Smooth muscle cell (in vitro differentiated cells): ENCODE data around the gene GGCX. TPM values are rescaled to one million over a fixed set of nuclear protein-coding genes. Genes with fewer than 3 reads are reported as not detected.
A peak's percentile ranks its signal among the peaks of the same experiment; 100 is the strongest.

Experiments
- DNase-seq: peaks from one replicate; lab custom pipeline; 2025; ENCODE audit not compliant: unreplicated experiment; lab: John Stamatoyannopoulos, UW
- H2AFZ ChIP-seq: fragments of 200-600 bp; sonication (generic); 2 replicates; pipeline ENCODE4 v1.6.0; 2016; ENCODE audit warnings: antibody characterized with exemption, low read depth, mild to moderate bottlenecking
- H3F3A ChIP-seq: fragments of 200-600 bp; sonication (generic); 2 replicates; pipeline ENCODE4 v1.6.0; 2017; ENCODE audit warnings: antibody characterized with exemption, low read depth
- H3K27ac ChIP-seq: fragments of 200-600 bp; sonication (generic); 2 replicates; pipeline ENCODE4 v1.5.1; 2016; ENCODE audit warnings: low read depth, mild to moderate bottlenecking
- H3K27me3 ChIP-seq: fragments of 200-600 bp; sonication (generic); 2 replicates; pipeline ENCODE4 v1.6.1; 2016; ENCODE audit warnings: low read depth, mild to moderate bottlenecking
- H3K36me3 ChIP-seq: fragments of 200-600 bp; sonication (generic); 2 replicates; pipeline ENCODE4 v1.5.1; 2016; ENCODE audit warnings: low read depth
- H3K4me1 ChIP-seq: fragments of 200-600 bp; sonication (generic); 2 replicates; pipeline ENCODE4 v1.5.1; 2016; ENCODE audit warnings: low read depth
- H3K4me2 ChIP-seq: fragments of 200-600 bp; sonication (generic); 2 replicates; pipeline ENCODE4 v1.6.0; 2016; ENCODE audit warnings: mild to moderate bottlenecking
- H3K4me3 ChIP-seq: fragments of 200-600 bp; sonication (generic); 2 replicates; pipeline ENCODE4 v1.5.1; 2016; ENCODE audit warnings: mild to moderate bottlenecking
- H3K79me2 ChIP-seq: fragments of 200-600 bp; sonication (generic); 2 replicates; pipeline ENCODE4 v1.6.0; 2016; ENCODE audit warnings: low read depth, mild to moderate bottlenecking
- H3K9ac ChIP-seq: fragments of 200-600 bp; sonication (generic); 2 replicates; pipeline ENCODE4 v1.6.0; 2016; ENCODE audit warnings: low read depth
- H3K9me3 ChIP-seq: fragments of 200-600 bp; sonication (generic); replicated peaks from 2 replicates; pipeline ENCODE4 v1.5.1; 2016; ENCODE audit warnings: low read depth
- H4K20me1 ChIP-seq: fragments of 200-600 bp; sonication (generic); 2 replicates; pipeline ENCODE4 v1.6.0; 2016; ENCODE audit warnings: low read depth
- CTCF ChIP-seq: fragments of 200-600 bp; sonication (generic); IDR thresholded peaks from 2 replicates; pipeline ENCODE4 v1.5.1; 2017; ENCODE audit warnings: borderline replicate concordance, mild to moderate bottlenecking, antibody characterized with exemption; ENCODE audit not compliant: insufficient read depth, poor library complexity, severe bottlenecking
- WGBS: methylation state at CpG from one replicate; pipeline ENCODE4 v1.1.7; 2016; ENCODE audit warnings: low lambda C conversion rate; 5-methylcytosine and 5-hydroxymethylcytosine counted together
- polyA plus RNA-seq: library from polyadenylated mRNA; unstranded; fragments of >200 nt; fragmentation: Nextera tagmentation; extraction: Ambion mirVana; gene quantifications from 2 replicates; pipeline ENCODE4 v1.2.1, GENCODE V29; 2016
- total RNA-seq: library from RNA; depleted of rRNA; stranded (reverse); fragments of >200 nt; gene quantifications from 2 replicates; pipeline ENCODE4 v1.2.3, GENCODE V29; 2014

GGCX gene
- total and polyA plus RNA-seq, 2 experiments from 2014 or later = 44.5 to 83.2 TPM

GRCh38 chr2:85523903-85524335 lies 37.4 kb downstream of the GGCX start:
- DNase-seq = no peak
- no peak for TF ChIP-seq CTCF
- Histone ChIP-seq H3K79me2 (no peaks in the 10 kb centered on the region), H3K27me3 (peaks cover 4% of the 10 kb centered on the region), H3F3A (peaks cover 20% of the 10 kb centered on the region), H4K20me1 (no peaks in the 10 kb centered on the region), H3K4me1 (peaks cover 15% of the 10 kb centered on the region), H3K4me3 (no peak overlapping the region), H3K4me2 (peak overlapping the region; percentile 20), H3K27ac (peak overlapping the region; percentile 6), H3K36me3 (no peaks in the 10 kb centered on the region), H2AFZ (no peak overlapping the region), H3K9ac (no peak overlapping the region), H3K9me3 (no peaks in the 10 kb centered on the region)
- 65% methylated on average over 5 of the region's 5 CpGs for WGBS

- WGBS = 81% methylated on average over 8 of the region's 8 CpGs
- Histone ChIP-seq H4K20me1 (no peaks in the 10 kb centered on the region), H3K4me2 (no peak overlapping the region), H3F3A (peaks cover 20% of the 10 kb centered on the region), H3K9me3 (no peaks in the 10 kb centered on the region), H3K9ac (no peak overlapping the region), H2AFZ (no peak overlapping the region), H3K4me3 (no peak overlapping the region), H3K4me1 (peaks cover 15% of the 10 kb centered on the region), H3K79me2 (no peaks in the 10 kb centered on the region), H3K27ac (no peak overlapping the region), H3K27me3 (peaks cover under 1% of the 10 kb centered on the region), H3K36me3 (no peaks in the 10 kb centered on the region)
- no peak for TF ChIP-seq CTCF
- no peak for DNase-seq
Measured at GRCh38 chr2:85523062-85523902, 38.0 kb downstream of the GGCX start.

- H3K9ac ChIP-seq = no peak overlapping the region
- no peak for TF ChIP-seq CTCF
- peaks cover 15% of the 10 kb centered on the region for H3K4me1 ChIP-seq
- WGBS = 68% methylated on average over 6 of the region's 6 CpGs
- peaks cover 20% of the 10 kb centered on the region for H3F3A ChIP-seq
- no peaks in the 10 kb centered on the region for H4K20me1 ChIP-seq
- H3K9me3 ChIP-seq = no peaks in the 10 kb centered on the region
- H3K36me3 ChIP-seq = no peaks in the 10 kb centered on the region
- no peak overlapping the region for H3K27ac ChIP-seq
- H2AFZ ChIP-seq = no peak overlapping the region
- H3K4me3 ChIP-seq = no peak overlapping the region
- H3K4me2 ChIP-seq = no peak overlapping the region
- H3K27me3 ChIP-seq = no peaks in the 10 kb centered on the region
- H3K79me2 ChIP-seq = no peaks in the 10 kb centered on the region
- no peak for DNase-seq
Measured at GRCh38 chr2:85522090-85522647, 39.1 kb downstream of the GGCX start.
